ENCODE results near the gene MBD1.
A peak's percentile ranks its signal among the peaks of the same experiment; 100 is the strongest.
"Not testable (repeated sequence)": the region's sequence is repeated elsewhere in the genome, so short reads cannot be mapped to it uniquely, and the experiment has no call there.

The MBD1 gene

DNA sequence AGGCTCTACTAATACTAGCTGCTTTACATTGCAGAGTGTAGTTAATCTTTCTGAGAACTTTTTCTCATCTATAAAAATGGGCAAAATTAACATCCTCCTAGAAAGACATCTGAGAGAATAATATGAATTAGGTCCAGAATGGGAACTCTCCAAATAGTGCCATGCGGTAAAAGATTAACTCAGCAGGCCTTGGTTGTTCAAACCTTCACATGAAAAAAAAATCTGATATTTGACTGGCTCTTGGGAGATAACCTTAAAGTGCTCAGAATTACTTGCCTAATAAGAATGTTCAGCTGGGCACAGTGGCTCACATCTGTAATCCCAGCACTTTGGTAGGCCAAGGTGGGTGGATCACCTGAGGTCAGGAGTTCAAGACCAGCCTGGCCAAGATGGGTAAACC is 11.7 kb upstream of the MBD1 start:
- DNase-seq (ENCODE audit: low read depth in 3 of 3, low spot score in 1 of 3): no peak

- DNase-seq (ENCODE audit: low read depth in 3 of 3, low spot score in 1 of 3): no peak
Measured at GRCh38 chr18:50289108-50289443, 7.8 kb upstream of the MBD1 start.

DNA sequence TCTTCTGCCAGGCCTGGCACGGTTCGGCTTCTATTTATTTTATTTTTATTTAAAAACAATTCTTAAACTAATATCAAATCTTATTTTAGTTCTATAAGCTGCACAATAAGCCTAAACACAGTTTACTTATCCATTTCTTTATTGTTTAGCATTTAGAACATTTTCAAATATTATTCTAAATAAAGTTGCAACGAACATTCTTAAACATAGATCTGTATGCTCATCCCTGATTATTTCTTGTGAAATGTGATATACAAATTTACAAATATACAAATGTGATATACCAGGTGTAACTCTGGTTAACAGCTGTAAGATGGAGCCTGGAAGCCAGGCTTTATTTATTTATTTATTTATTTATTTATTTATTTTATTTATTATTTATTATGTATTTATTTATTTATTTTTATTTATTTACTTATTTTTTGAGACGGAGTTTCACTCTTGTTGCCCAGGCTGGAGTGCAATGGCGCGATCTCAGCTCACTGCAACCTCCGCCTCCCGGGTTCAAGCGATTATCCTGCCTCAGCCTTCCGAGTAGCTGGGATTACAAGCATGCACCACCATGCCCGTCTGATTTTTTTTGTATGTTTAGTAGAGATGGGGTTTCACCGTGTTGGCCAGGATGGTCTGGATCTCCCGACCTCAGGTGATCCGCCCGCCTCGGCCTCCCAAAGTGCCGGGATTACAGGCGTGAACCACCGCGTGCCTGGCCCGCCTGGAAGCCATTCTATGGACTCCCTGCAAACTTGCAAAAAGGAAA is 7.2 kb upstream of the MBD1 start:
- DNase-seq (ENCODE audit: low read depth in 3 of 3, low spot score in 1 of 3): not testable (repeated sequence)

DNA sequence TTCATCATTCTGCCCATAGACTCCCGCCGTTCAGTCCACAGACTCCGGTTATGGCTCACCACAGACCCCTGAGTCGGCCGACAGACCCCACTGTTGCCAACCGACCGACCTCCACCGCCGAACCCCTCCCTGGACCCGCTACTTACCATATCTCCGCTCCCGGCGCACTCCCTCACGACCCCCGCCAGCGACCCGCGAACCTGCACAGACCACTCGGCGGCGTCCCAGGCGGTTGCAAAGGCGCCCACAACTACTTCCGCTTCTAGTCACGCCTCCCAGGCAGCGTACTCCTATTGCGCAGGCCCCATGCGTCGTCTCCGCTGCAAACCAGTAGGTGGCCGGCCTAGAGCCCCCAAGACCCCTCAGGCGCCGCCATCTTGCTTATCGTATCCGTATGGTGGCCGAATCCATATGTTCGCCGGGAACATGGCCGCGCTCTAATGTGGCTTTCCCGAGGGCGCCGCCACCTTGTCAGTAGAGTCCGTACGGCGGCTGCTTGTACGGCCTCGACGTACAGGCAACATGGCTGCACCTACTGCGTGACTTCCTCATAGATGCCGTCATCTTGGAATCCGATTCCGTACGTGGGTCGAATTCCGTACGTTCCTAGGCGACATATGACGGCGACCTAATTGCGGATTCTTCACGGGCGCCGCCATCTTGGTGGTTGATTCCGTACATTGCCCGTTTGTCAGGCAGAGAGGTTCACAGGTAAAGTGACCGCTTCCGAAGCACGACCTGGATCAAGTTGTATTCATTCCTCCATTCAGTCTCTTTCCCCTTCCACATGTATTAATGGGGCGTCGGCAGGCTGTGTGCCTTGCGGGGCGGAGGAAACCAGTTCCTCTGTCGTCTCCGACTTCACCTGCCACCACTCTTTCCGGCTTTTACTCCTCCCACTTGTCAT is 6.4 kb upstream of the MBD1 start, which contains the start of gene CXXC1:
Gene CXXC1, minus strand, starts transcription at position 252 of the 907 bp plus-strand sequence. Its CDS starts 103 bp downstream, at position 149.
- peak; percentile 88 to 97 (median 96) for DNase-seq (ENCODE audit: low read depth in 3 of 3, low spot score in 1 of 3)

DNA sequence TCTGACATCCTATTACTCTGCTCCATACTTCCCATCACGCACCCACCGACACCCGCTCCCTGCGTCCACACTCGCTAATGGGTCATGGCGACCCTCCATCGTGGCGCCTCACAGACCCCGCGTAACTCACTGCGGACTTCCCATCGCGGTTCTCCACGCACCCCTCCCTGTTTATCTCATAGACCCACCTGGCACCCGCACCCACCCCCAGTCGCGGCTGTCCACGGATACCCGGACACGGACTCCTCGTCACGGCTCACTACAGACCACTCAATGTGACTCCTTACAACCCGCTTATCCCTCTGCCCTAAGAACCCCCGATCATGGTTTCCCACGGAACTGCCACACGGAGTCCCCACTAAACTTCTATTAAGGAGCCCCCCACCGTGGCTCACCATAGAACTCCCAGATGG is 5.7 kb upstream of the MBD1 start:
- no peak for DNase-seq (ENCODE audit: low read depth in 3 of 3, low spot score in 1 of 3)

DNA sequence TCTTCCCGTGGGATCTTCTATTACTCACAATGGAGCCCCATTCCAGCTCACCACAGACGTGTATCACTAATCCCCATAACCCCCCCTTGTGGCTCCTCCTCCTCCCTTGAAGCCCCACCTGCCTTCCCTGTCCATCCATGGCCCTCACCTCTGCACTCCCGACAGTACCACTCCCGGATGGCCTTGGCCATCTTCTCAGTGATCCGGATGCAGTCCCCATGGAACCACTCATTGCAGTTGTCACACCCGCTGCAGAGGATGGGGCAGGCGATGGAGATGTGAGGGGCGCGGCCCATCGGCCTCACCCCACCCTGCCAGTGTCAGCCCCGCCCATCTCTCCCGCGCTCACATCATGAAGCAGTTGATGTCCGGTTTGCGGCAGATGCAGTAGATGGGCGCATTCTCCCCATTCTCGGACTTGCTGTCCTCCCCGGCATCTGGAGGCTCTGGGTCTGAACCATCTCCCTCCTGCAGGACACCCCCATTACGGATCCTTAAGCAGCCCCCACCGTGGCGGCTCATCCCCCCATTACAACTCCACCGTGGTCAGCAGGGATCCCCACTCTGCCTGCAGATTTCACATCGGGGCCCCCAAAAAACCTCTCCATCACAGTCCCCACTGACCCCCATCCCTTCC is 5.2 kb upstream of the MBD1 start:
- no peak for DNase-seq (ENCODE audit: low read depth in 3 of 3, low spot score in 1 of 3)

DNA sequence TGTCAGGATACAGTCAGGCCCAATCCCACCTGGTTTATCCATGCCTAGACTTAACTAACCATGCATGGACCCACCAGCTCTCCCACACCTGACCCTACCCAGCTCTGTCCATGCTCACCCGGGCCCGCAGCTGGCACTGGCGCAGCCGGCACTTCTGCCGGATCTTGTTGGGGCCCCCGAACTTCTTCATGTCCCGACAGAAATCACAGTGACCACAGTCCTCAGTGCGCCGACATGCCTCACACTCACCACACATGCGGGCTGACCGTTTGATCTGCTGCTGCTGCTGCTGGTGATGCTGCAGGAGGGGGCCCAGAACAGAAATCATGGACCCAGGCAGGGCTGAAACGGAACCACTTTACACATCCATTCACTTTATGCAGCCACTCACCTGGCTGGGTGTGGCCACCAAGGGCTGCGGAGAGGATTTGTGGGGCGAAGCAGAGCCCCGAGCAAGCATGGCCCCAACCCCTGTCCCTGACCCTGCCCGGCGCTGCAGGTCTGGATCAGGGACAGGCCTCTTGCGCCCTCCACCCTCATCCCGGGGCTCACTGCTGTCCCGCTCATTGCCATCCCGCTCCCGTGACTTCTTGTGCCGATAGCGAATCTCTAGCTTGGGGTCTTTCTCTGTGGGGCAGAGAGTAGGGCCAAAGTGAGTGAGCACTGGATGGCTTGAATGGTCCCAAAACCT is 4.5 kb upstream of the MBD1 start:
- DNase-seq (ENCODE audit: low read depth in 3 of 3, low spot score in 1 of 3): no peak

DNA sequence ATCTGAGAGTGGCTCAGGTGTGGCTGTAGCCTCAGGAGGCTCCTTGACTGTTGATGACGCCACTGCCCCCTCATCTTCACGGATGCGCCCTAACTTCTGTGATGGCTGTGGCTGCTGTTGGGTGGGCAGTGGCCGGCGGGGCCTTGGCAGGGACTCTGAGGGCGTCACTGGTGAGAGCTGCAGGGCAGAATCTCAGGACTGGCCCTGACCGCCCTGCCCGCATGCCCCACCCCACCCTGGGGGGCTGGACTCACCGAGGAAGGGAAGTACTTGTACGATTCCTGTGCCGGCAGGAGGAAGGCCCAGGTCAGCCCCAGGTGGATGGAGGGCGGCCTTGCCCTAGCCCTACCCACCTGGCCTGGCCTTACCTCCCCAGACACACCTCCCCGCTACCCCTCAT is 3.7 kb upstream of the MBD1 start:
- DNase-seq (ENCODE audit: low read depth in 3 of 3, low spot score in 1 of 3): no peak

GRCh38 chr18:50284255-50284885 is 3.0 kb upstream of the MBD1 start:
- no peak for DNase-seq (ENCODE audit: low read depth in 3 of 3, low spot score in 1 of 3)

DNA sequence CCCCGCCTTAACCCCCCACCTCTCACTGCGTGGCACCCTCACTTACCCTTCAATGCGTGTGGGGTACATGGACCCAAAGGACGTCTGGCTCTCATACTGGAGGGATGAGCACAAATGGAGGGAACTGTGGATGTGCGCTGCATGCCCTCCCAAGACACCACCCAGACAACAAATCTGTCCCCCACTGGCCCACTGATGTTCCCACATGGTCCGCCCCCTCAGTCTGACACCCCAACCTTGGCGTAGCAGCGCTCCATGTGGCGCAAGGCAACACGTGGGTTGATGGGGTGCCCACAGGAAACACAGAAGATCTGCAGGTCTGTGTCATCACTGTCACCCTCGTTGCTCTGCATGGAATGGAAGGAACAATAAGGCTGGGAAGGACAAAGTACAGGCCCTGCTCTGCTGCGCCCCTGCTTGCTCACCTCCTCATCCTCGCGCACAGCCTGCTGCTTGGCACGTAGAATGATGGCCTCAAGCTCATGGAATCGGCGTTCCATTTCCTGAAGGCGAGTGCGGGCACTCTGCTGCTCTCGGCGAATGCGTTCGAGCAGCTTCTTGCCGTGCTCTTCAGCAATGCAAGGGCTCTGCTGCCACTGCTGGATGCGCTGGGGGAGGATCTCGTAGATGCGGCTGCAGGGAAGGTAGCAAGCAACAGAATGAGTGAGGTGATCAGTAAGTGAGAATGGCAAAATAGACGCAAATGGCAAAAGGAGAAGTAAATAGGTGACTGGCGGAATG is 2.3 kb upstream of the MBD1 start:
- no peak for DNase-seq (ENCODE audit: low read depth in 3 of 3, low spot score in 1 of 3)

GRCh38 chr18:50282521-50283335 is 1.4 kb upstream of the MBD1 start:
- no peak for DNase-seq (ENCODE audit: low read depth in 3 of 3, low spot score in 1 of 3)

DNA sequence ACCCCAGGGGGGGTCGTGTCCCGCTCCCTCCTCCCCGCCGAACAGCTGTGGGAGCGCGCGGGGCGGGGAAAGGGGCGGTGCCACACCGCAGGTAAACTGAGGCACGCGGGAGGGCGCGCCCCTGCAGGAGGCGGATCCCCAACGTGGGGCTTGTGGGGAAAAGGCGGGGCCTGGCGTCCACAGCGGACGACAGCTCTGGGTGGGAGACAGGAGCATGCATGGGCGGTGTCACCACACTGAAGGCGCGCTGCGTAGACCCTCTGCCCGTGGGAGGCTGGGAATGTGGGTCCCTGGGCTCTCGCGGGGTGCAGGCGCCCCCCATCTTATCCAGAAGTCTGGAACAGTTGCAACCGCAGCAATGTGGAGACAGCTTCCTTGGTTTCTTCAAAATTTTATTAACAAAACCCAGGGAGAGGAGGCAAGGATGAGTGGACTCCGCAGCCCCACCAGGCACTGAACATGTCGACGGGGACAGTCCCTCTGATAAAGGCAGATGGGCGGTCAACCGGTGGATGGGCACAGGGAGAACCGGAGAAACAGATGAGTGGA is 723 bp upstream of the MBD1 start:
- DNase-seq (ENCODE audit: low read depth in 3 of 3, low spot score in 1 of 3): no peak

DNA sequence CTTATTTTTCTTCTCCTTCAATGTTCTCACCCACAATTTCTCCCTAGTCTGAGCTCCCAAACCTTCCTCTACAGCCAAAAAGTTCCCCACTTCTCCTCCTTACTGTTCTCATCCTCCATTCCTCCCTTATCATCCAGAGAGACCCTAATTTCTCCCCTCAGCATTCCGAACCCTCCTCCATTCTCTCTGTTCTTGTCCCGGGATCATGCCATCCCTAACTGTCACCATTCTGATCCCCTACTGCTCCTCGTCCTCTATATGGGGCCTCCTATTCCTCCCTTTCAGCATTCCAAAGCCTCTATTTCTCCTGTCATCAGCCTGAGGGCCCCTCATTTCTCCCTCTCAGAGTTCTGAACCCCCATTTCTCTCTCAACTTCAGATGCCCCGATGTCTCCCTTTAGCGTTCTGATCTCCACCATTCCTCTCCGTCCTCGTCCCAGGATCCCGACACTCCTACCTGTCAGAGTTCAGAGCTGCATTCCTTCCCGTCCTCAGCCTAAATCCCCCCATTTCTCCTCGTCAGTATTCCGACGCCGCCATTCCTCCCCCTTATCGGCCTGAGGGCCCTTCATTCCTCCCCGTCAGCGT is 522 bp downstream of the MBD1 start:
- DNase-seq (ENCODE audit: low read depth in 3 of 3, low spot score in 1 of 3): no peak

DNA sequence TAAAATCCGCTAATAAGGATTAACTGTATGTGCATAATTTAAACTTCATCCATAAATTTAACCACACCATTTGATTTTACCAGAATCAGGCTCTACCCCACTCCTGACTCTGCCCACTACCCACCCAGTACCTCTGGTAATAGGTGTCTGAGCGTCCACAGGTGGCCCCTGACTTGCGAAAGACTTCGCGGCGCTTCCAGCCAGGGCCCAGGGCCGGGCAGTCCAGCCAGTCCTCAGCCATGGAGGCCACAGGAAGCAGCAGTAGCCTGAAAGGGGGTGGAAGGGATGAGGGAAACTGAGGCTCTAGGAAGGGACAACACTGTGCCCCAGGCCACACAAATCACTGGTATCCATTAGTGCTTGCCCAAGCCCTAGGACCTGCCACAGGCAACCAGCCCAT is 1.6 kb downstream of the MBD1 start:
- DNase-seq (ENCODE audit: low read depth in 3 of 3, low spot score in 1 of 3): no peak

GRCh38 chr18:50277942-50278341 is 3.4 kb downstream of the MBD1 start:
- no peak for DNase-seq (ENCODE audit: low read depth in 3 of 3, low spot score in 1 of 3)

- no peak for DNase-seq (ENCODE audit: low read depth in 3 of 3, low spot score in 1 of 3)
Measured at GRCh38 chr18:50276452-50276851, 4.9 kb downstream of the MBD1 start.

GRCh38 chr18:50275503-50276036 is 5.8 kb downstream of the MBD1 start:
- no peak for DNase-seq (ENCODE audit: low read depth in 3 of 3, low spot score in 1 of 3)

DNA sequence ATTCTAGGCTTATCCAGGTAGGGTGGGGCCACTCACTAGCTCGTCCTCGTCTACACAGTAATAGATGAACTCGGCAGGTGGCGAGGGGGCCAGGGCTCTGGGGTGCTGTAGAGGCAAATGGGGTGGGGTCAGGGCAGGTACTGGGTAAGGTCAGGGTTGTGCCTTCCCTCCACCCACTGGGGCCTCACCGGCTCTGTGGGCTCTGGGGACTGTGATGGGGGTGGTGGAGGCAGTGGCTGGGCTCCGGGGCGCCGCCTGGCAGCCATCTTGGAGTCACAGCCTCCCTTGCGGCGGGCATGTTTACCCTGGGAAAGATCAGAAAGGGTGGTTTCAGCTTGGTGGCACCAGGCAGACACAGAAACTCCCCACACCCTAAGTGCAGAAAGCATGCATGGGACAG is 6.4 kb downstream of the MBD1 start:
- DNase-seq (ENCODE audit: low read depth in 3 of 3, low spot score in 1 of 3): no peak

Data from stimulated activated CD4-positive, alpha-beta T cell treated with anti-CD3 and anti-CD28 coated beads, TNF-alpha, amount 100 ng/mL, for 1 hour (primary cell).